Cardiac muscle cell (in vitro differentiated cells and primary cell): Measurements from ENCODE around the gene CEP170B. TPM values are rescaled to one million over a fixed set of nuclear protein-coding genes. Genes with fewer than 3 reads are reported as not detected.

Experiments used
- DNase-seq, 2 donors: peaks; one replicate each; pipeline versions ENCODE4 v3.0.0 to v3.0.0-alpha.2; 2010 to 2017; ENCODE audit warnings: low read depth in 1 of 2, low spot score in 1 of 2
- H3K27ac ChIP-seq: fragments of 200-600 bp; sonication (generic); 2 replicates; pipeline ENCODE4 v1.5.1; 2016
- H3K27me3 ChIP-seq: fragments of 200-600 bp; sonication (generic); 2 replicates; pipeline ENCODE4 v1.6.0; 2016; ENCODE audit warnings: control low read depth
- H3K36me3 ChIP-seq: fragments of 200-600 bp; sonication (generic); 2 replicates; pipeline ENCODE4 v1.5.1; 2016; ENCODE audit warnings: control low read depth
- H3K4me1 ChIP-seq: fragments of 200-600 bp; sonication (generic); 2 replicates; pipeline ENCODE4 v1.8.1; 2017; ENCODE audit warnings: low read depth, mild to moderate bottlenecking, mixed run types
- H3K4me3 ChIP-seq: fragments of 200-600 bp; sonication (generic); 2 replicates; pipeline ENCODE4 v1.5.1; 2016; ENCODE audit warnings: mild to moderate bottlenecking
- H3K9me3 ChIP-seq: fragments of 200-600 bp; sonication (generic); 2 replicates; pipeline ENCODE4 v1.5.1; 2017; ENCODE audit warnings: low read depth, mild to moderate bottlenecking, control low read depth
- CTCF ChIP-seq: IDR thresholded peaks from 2 replicates; pipeline ENCODE4 v1.5.1; 2012; ENCODE audit warnings: low read depth, mild to moderate bottlenecking, low read length
- polyA plus RNA-seq: library from polyadenylated mRNA; unstranded; fragments of >200 nt; fragmentation: Nextera tagmentation; extraction: Ambion mirVana; gene quantifications from 2 replicates; pipeline ENCODE4 v1.2.1, GENCODE V29; 2016
- total RNA-seq: library from RNA; depleted of rRNA; stranded (reverse); fragments of >200 nt; gene quantifications from 2 replicates; pipeline ENCODE4 v1.2.3, GENCODE V29; 2016

CEP170B gene
- total and polyA plus RNA-seq, 2 experiments from 2014 or later: 8.3 to 39.5 TPM

- no peak for DNase-seq
- no peak for TF ChIP-seq CTCF
- Histone ChIP-seq H3K36me3 (no peaks in the 10 kb centered on the region), H3K27me3 (no peaks in the 10 kb centered on the region), H3K27ac (no peak overlapping the region), H3K9me3 (no peaks in the 10 kb centered on the region), H3K4me1 (peaks cover 16% of the 10 kb centered on the region), H3K4me3 (no peak overlapping the region)
Measured at GRCh38 chr14:104877806-104878550, 12.9 kb downstream of the CEP170B start.

- Histone ChIP-seq H3K9me3 (no peaks in the 10 kb centered on the region), H3K4me3 (no peak overlapping the region), H3K27ac (no peak overlapping the region), H3K27me3 (no peaks in the 10 kb centered on the region), H3K36me3 (no peaks in the 10 kb centered on the region), H3K4me1 (peaks cover 16% of the 10 kb centered on the region)
- DNase-seq: no peak
- no peak for TF ChIP-seq CTCF
Measured at GRCh38 chr14:104878582-104878981, 13.5 kb downstream of the CEP170B start.

GRCh38 chr14:104879201-104879982 lies 14.3 kb downstream of the CEP170B start:
- Histone ChIP-seq H3K9me3 (no peaks in the 10 kb centered on the region), H3K27me3 (no peaks in the 10 kb centered on the region), H3K36me3 (no peaks in the 10 kb centered on the region), H3K4me3 (no peak overlapping the region), H3K4me1 (peaks cover 16% of the 10 kb centered on the region), H3K27ac (no peak overlapping the region)
- no peak for TF ChIP-seq CTCF
- no peak for DNase-seq

GRCh38 chr14:104879983-104880565 lies 15.0 kb downstream of the CEP170B start:
- no peak for DNase-seq
- H3K4me1 ChIP-seq: peaks cover 16% of the 10 kb centered on the region
- TF ChIP-seq CTCF: no peak

GRCh38 chr14:104880584-104881210 lies 15.6 kb downstream of the CEP170B start:
- Histone ChIP-seq H3K9me3 (no peaks in the 10 kb centered on the region), H3K27me3 (no peaks in the 10 kb centered on the region), H3K36me3 (peaks cover 4% of the 10 kb centered on the region), H3K27ac (peak overlapping the region; percentile 0), H3K4me3 (no peak overlapping the region), H3K4me1 (peaks cover 16% of the 10 kb centered on the region)
- no peak for TF ChIP-seq CTCF
- DNase-seq: no peak

More at GRCh38 chr14:104879983-104880565, 15.0 kb downstream of the CEP170B start:
- H3K27me3 ChIP-seq: no peaks in the 10 kb centered on the region
- no peaks in the 10 kb centered on the region for H3K36me3 ChIP-seq
- H3K9me3 ChIP-seq: no peaks in the 10 kb centered on the region
- H3K4me3 ChIP-seq: no peak overlapping the region
- no peak overlapping the region for H3K27ac ChIP-seq
